Stromal cell of bone marrow (primary cell): ENCODE data around the gene ETFRF1.

ENCODE experiments used
- DNase-seq: peaks from one replicate; pipeline ENCODE4 v3.0.0-alpha.2; 2012; ENCODE audit warnings: low read depth

ETFRF1 gene

GRCh38 chr12:25195056-25195971 lies at the start of gene ETFRF1, which contains the start of gene DNAI7:
Gene ETFRF1 (plus strand): TSS chr12:25195237. CDS start chr12:25203957, 8,720 bp downstream.
Gene DNAI7 (minus strand): TSS chr12:25195160. CDS start chr12:25195078, 82 bp downstream.
- DNase-seq: peak; percentile 90

- no peak for DNase-seq
Measured at GRCh38 chr12:25146686-25147085, 48.4 kb upstream of the ETFRF1 start.

- DNase-seq: peak; percentile 95
Measured at GRCh38 chr12:25151476-25151875, 43.6 kb upstream of the ETFRF1 start.

- DNase-seq: no peak
Measured at GRCh38 chr12:25152055-25152454, 43.0 kb upstream of the ETFRF1 start.

GRCh38 chr12:25155022-25155576 lies 39.9 kb upstream of the ETFRF1 start:
- DNase-seq: peak; percentile 5

GRCh38 chr12:25156061-25156460 lies 39.0 kb upstream of the ETFRF1 start:
- DNase-seq: no peak

GRCh38 chr12:25162866-25163265 lies 32.2 kb upstream of the ETFRF1 start:
- no peak for DNase-seq

GRCh38 chr12:25182765-25183164 lies 12.3 kb upstream of the ETFRF1 start:
- DNase-seq: no peak

GRCh38 chr12:25184132-25184531 lies 10.9 kb upstream of the ETFRF1 start:
- no peak for DNase-seq

- DNase-seq: no peak
Measured at GRCh38 chr12:25186038-25186787, 8.8 kb upstream of the ETFRF1 start.

GRCh38 chr12:25186788-25187402 lies 8.1 kb upstream of the ETFRF1 start:
- no peak for DNase-seq

GRCh38 chr12:25187781-25188180 lies 7.3 kb upstream of the ETFRF1 start:
- peak; percentile 89 for DNase-seq

- DNase-seq: no peak
Measured at GRCh38 chr12:25189656-25190055, 5.4 kb upstream of the ETFRF1 start.

- DNase-seq: no peak
Measured at GRCh38 chr12:25190793-25191192, 4.2 kb upstream of the ETFRF1 start.

- no peak for DNase-seq
Measured at GRCh38 chr12:25194214-25194613, 823 bp upstream of the ETFRF1 start.

GRCh38 chr12:25194722-25195055 lies 348 bp upstream of the ETFRF1 start:
- no peak for DNase-seq

GRCh38 chr12:25197608-25198007 lies 2.6 kb downstream of the ETFRF1 start:
- no peak for DNase-seq

- peak; percentile 16 for DNase-seq
Measured at GRCh38 chr12:25200703-25201102, 5.7 kb downstream of the ETFRF1 start.

GRCh38 chr12:25202137-25202536 lies 7.1 kb downstream of the ETFRF1 start:
- no peak for DNase-seq

- DNase-seq: no peak
Measured at GRCh38 chr12:25207411-25207810, 12.4 kb downstream of the ETFRF1 start.

- no peak for DNase-seq
Measured at GRCh38 chr12:25207846-25208245, 12.8 kb downstream of the ETFRF1 start.

- no peak for DNase-seq
Measured at GRCh38 chr12:25208554-25208953, 13.5 kb downstream of the ETFRF1 start.
